Hepatocyte (in vitro differentiated cells): ENCODE measurements around the gene ACACB.

Experiments
- EZH2 ChIP-seq: fragments of 200-600 bp; sonication (generic); IDR thresholded peaks from 2 replicates; pipeline ENCODE4 v1.6.1; 2016; ENCODE audit warnings: antibody characterized with exemption, mild to moderate bottlenecking, borderline replicate concordance
- EZH2phosphoT487 ChIP-seq: fragments of 200-600 bp; sonication (generic); IDR thresholded peaks from one replicate; pipeline ENCODE4 v1.6.1; 2018; ENCODE audit warnings: antibody characterized with exemption, mild to moderate bottlenecking, low read depth, moderate library complexity; ENCODE audit not compliant: unreplicated experiment, severe bottlenecking
- TF ChIP-seq, protein P1 (sequence below): fragments of 200-600 bp; sonication (generic); IDR thresholded peaks from 2 replicates; pipeline ENCODE4 v1.5.1; 2016; ENCODE audit warnings: antibody characterized with exemption, mild to moderate bottlenecking; ENCODE audit not compliant: poor library complexity

DNA sequence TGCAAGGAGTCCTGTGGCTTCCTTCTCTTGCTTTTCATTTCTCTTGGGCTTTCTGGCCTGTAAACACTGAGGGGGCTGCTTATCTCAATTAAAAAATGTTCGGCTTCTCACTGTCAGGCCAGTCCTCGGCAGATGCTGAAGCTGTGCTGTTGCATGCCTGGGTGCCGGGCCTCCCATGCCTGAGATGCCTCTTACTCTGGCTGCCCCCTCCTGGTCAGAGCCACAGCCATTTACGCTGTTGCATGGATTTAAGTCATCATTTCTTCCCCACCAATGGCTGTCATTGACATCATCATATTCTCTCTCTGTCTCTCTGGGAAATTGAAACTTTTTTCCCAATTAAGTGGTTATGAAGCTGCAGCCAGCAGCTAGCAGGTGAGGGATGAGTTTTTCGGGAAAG is 139.0 kb downstream of the ACACB start:
- TF ChIP-seq, protein P1, sequence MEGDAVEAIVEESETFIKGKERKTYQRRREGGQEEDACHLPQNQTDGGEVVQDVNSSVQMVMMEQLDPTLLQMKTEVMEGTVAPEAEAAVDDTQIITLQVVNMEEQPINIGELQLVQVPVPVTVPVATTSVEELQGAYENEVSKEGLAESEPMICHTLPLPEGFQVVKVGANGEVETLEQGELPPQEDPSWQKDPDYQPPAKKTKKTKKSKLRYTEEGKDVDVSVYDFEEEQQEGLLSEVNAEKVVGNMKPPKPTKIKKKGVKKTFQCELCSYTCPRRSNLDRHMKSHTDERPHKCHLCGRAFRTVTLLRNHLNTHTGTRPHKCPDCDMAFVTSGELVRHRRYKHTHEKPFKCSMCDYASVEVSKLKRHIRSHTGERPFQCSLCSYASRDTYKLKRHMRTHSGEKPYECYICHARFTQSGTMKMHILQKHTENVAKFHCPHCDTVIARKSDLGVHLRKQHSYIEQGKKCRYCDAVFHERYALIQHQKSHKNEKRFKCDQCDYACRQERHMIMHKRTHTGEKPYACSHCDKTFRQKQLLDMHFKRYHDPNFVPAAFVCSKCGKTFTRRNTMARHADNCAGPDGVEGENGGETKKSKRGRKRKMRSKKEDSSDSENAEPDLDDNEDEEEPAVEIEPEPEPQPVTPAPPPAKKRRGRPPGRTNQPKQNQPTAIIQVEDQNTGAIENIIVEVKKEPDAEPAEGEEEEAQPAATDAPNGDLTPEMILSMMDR = no peak
- TF ChIP-seq EZH2phosphoT487 = no peak
- no peak for TF ChIP-seq EZH2
